NCI-H748 (cell line): ENCODE data around the gene MEIG1.
"Not testable (repeated sequence)": the region's sequence is repeated elsewhere in the genome, so short reads cannot be mapped to it uniquely, and the experiment has no call there.

ENCODE experiments used
- DNase-seq: peaks from one replicate; lab custom pipeline; 2025; ENCODE audit not compliant: unreplicated experiment; lab: John Stamatoyannopoulos, UW

Gene MEIG1

GRCh38 chr10:14954001-14954770, 5.0 kb upstream of the MEIG1 start, which contains the start of gene DCLRE1C:
DCLRE1C (minus strand) TSS chr10:14954096; CDS start chr10:14954010, 86 bp downstream.
- peak; percentile 96 for DNase-seq

DNA sequence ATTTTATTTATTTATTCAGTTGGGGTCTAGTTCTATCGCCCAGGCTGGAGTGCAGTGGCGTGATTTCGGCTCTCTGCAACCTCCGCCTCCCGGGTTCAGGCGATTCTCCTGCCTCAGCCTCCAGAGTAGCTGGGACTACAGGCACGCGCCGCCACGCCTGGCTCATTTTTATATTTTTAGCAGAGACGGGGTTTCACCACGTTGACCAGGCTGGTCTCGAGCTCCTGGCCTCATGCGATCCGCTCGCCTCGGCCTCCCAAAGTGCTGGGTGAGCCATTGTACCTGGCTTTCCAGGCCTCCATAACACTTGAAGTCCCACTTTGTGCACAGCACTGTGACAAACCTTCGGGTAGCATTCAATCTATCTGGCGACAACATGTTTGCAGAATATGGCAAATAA, 4.3 kb upstream of the MEIG1 start:
- DNase-seq = no peak

- DNase-seq = no peak
Measured at GRCh38 chr10:14958872-14959220, 342 bp upstream of the MEIG1 start.

GRCh38 chr10:14967897-14968296, 8.7 kb downstream of the MEIG1 start:
- DNase-seq = no peak

GRCh38 chr10:14971867-14972448, 12.8 kb downstream of the MEIG1 start:
- DNase-seq = peak; percentile 32

DNA sequence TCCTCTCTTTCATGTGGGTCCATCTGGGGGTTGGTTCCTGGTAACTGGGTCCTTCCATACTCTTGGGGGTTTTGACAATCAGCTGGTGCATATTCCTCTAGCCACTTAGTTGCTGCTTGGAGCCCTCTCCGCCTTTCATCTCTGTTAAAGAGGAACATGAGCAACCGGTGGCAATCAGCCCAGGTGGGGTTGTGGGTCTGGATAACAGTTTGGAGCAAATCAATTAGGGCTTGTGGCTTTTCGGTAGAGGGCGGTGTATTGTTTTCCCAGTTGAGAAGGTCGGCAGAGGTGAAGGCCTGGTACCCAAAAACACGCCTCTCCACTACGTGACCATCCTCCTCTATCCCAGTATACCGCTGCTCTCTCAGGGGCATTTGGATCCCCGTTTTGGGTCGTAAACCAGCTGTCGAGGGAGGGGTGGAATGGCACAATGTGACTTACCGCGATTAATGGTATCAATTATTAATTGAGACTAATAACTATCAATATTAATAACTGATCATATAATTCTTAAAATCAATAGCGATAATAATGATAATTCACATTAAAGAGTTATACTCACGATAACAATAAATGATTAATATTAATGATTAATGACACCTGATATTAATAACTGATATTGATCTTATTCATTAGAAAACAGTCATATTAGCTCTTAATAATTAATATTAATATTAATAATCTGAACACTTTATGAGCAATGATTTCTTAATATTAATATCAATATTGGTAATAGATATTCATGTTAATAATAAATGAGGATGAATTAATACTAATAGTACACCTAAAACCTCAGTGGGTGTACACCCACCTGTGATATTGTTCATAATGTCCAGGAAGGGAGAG, 15.2 kb downstream of the MEIG1 start:
- not testable (repeated sequence) for DNase-seq

DNA sequence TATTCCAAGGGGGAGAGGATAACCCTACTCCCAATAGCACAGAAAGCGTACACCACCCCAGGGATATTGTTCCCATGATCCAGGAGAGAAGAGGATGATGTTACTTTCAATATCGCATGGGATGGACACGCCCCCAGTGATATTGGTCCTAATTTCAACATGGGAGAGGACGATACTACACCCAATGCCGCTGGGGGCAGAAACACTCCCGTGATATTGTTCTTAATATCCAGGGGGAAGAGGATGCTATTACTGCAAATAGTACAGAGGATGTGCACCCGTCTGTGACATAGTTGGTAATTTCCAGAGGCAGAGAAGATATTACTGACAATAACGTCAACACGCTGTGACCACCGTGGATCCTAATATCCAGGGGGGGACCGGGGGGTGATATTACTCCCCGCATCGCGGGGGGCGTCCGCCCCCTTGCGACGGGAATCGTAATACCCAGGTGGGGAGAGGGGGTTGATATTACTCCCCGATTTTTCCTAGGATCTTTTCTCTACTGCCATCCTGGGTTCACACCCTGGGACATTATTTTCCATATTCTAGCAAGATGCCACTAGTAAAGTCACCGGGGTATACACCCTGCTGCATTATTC, 16.6 kb downstream of the MEIG1 start:
- peak; percentile 42 for DNase-seq

DNA sequence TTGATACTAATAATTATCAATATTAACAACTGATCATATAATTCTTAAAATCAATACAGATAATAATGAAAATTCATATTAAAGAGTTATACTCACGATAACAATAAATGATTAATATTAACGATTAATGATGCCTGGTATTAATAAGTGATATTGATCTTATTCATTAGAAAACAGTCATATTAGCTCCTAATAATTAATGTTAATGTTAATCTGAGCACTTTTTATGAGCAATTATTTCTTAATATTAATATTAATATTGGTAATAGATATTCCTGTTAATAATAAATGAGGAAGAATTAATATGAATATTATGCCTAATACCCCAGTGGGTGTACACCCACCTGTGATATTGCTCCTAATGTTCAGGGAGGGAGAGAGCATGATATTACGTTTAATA, 23.6 kb downstream of the MEIG1 start:
- DNase-seq = no peak

DNA sequence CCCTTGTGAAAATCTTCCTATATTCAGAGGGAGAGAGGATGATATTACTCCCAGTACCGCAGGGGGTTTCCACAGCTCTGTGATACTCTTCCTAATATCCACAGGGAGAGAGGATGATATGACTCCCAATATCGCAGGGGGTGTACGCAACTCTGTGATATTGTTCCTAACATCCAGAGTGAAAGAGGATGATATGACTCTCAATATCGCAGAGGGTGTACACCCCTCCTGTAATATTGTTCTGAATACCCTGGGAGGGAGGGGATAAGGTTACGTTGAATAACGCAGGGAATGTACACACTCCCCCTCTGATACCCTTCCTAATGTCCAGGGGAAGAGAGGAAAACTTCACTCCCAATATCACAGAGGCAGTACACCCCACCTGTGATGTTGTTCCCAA, 30.4 kb downstream of the MEIG1 start:
- DNase-seq = not testable (repeated sequence)

GRCh38 chr10:14991035-14991749, 32.0 kb downstream of the MEIG1 start:
- peak; percentile 14 for DNase-seq

DNA sequence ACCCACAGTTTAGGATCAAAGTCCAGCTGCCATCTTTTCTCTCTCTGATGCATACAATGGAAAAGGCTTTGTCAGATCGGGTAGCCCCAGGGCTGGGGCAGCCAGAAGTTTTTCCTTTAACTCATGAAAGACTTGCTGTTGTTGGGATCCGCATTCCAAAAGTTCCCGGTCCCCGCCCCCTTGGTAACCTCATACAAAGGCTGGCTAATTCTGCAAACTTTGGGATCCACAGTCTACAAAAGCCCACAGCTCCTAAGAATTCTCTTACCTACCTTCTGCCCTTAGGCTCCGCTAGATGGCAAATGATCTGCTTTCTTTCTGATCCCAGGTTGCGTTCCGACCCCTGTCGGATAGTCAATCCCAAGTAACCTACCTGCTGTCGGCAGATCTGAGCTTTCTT, 33.1 kb downstream of the MEIG1 start:
- not testable (repeated sequence) for DNase-seq

GRCh38 chr10:14993500-14994455, 34.6 kb downstream of the MEIG1 start:
- not testable (repeated sequence) for DNase-seq

- DNase-seq = no peak
Measured at GRCh38 chr10:14995964-14996565, 36.9 kb downstream of the MEIG1 start.

- DNase-seq = not testable (repeated sequence)
Measured at GRCh38 chr10:15013530-15013929, 54.3 kb downstream of the MEIG1 start.

DNA sequence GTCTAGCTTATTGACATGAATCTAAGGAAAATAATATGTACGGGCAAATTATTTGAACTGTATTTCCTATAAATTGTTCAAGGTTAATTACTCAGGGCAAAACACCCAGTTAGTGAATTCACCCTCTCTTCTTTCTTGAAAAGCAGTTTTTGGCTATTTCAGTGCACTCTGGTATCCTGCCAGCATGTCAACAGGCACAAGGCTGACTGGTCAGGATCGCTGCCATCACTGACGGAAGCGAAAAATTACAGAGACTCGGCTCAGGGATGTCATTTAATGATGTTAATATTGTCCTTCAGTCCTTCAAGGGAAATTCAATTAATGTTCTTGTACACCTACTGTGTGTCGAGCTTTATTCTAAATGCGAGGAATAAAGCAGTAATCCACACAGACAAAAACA, 56.3 kb downstream of the MEIG1 start:
- no peak for DNase-seq

- not testable (repeated sequence) for DNase-seq
Measured at GRCh38 chr10:15020966-15021365, 61.8 kb downstream of the MEIG1 start.
